ENCODE results near the gene ADGRB3. TPM values are rescaled to one million over a fixed set of nuclear protein-coding genes. Genes with fewer than 3 reads are reported as not detected.
"Not testable (repeated sequence)": the region's sequence is repeated elsewhere in the genome, so short reads cannot be mapped to it uniquely, and the experiment has no call there.

The ADGRB3 gene
- total RNA-seq, 1 donor from 2014 or later, result 0.92 TPM

DNA sequence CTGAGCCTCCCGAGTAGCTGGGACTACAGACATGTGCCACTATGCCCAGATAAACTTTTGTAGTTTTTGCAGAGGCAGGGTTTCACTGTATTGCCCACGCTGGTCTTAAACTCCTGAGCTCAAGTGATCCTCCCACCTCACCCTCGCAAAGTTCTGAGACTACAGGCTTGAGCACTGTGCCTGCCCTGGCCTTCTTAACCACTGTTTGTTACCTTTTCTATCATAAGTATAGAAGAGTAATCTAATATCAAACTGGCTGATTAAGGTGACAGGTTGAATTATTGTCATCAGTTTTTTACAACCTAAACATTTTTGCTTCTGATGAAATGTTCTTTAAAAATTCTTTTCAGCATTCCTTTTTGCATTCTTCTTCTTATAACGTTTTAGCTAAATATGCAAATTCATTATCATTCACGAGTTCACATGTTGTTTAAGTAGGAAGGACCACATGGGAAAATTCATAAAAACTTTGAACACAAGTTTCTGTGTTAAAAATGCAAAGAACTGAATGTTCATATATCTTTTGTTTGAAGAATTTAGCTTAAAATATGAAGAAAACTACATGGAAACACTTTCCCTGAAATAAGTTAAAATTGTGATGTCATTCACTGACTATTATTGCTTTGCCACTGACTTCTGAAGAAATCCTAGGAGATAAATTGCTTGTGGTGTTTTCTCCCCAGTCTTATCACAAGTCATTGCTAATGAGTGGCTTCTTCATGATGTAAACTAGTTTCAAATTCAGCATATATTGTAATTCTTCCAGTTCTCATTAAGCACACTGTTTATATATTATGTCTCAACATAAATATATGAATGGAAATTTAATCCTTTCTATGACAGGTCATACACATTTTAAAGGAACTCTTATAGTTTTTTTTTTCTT is 106.7 kb downstream of the ADGRB3 start:
- Histone ChIP-seq H3K36me3 (ENCODE audit: control insufficient read depth, insufficient read depth, low read length) (no peaks in the 10 kb centered on the region), H3K27me3 (ENCODE audit: control insufficient read depth, insufficient read depth, low read length) (no peaks in the 10 kb centered on the region), H3K4me3 (ENCODE audit: low read depth, low read length) (no peak overlapping the region)
- TF ChIP-seq, protein P1, sequence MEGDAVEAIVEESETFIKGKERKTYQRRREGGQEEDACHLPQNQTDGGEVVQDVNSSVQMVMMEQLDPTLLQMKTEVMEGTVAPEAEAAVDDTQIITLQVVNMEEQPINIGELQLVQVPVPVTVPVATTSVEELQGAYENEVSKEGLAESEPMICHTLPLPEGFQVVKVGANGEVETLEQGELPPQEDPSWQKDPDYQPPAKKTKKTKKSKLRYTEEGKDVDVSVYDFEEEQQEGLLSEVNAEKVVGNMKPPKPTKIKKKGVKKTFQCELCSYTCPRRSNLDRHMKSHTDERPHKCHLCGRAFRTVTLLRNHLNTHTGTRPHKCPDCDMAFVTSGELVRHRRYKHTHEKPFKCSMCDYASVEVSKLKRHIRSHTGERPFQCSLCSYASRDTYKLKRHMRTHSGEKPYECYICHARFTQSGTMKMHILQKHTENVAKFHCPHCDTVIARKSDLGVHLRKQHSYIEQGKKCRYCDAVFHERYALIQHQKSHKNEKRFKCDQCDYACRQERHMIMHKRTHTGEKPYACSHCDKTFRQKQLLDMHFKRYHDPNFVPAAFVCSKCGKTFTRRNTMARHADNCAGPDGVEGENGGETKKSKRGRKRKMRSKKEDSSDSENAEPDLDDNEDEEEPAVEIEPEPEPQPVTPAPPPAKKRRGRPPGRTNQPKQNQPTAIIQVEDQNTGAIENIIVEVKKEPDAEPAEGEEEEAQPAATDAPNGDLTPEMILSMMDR (IDR thresholded peaks at IDR 0.05; ENCODE audit: insufficient read depth, low read length, poor library complexity, severe bottlenecking), result no peak
- no peak for DNase-seq (ENCODE audit: low read depth)

DNA sequence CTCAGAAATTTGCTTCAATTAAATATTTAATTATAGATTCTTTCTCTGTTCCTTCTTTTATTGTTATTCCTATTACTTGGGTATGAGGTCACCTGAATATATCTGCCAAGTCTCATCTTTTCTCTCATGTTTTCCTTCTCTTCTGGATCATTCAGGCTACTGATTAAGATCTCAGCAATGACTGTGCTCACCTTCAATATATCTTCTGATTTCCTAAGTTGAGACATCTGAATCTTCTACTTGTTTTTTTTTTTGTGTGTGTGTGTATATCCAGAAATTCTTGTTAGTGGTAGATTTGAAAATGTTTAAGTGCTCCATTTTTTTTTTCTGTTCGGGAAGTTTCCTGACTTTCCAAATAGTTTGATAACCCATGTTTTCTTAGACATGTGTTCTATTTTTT is 108.0 kb downstream of the ADGRB3 start:
- TF ChIP-seq, protein P1 (IDR thresholded peaks at IDR 0.05; ENCODE audit: insufficient read depth, low read length, poor library complexity, severe bottlenecking), result no peak
- H3K4me3 ChIP-seq (ENCODE audit: low read depth, low read length), result no peak overlapping the region

DNA sequence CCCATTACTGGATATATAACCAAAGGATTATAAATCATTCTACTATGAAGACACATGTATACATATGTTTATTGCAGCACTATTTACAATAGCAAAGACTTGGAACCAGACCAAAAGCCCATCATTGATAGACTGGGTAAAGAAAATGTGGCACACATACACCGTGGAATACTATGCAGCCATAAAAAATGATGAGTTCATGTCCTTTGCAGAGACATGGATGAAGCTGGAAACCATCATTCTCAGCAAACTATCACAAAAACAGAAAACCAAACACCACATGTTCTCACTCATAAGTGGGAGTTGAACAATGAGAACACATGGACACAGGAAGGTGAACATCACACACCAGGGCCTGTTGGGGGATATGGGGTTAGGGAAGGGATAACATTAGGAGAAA is 109.3 kb downstream of the ADGRB3 start:
- not testable (repeated sequence) for DNase-seq (ENCODE audit: low read depth); H3K4me3 ChIP-seq (ENCODE audit: low read depth, low read length); H3K27me3 ChIP-seq (ENCODE audit: control insufficient read depth, insufficient read depth, low read length); H3K36me3 ChIP-seq (ENCODE audit: control insufficient read depth, insufficient read depth, low read length)

More for the DNA sequence above, 108.0 kb downstream of the ADGRB3 start:
- no peaks in the 10 kb centered on the region for H3K36me3 ChIP-seq (ENCODE audit: control insufficient read depth, insufficient read depth, low read length)
- no peak for DNase-seq (ENCODE audit: low read depth)
- no peaks in the 10 kb centered on the region for H3K27me3 ChIP-seq (ENCODE audit: control insufficient read depth, insufficient read depth, low read length)

DNA sequence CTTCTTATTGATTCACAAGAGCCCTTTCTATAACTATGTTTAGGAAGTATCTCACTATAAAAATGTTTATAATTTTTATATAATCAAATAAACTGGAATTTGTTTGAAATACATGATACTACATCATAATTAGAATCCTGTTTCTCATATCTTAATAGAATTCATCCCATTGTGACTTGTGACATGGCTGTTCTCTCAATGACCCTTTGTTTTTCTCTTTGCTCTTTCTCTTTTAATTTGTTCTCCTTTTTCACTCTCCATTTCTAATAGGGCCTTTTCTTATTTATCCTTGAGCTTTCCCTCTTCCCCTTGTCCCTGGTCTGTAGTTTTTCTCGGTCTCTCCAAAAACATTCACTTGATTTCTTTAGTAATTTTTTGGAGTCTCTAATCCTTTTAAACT is 111.3 kb downstream of the ADGRB3 start:
- Histone ChIP-seq H3K4me3 (ENCODE audit: low read depth, low read length) (no peak overlapping the region), H3K27me3 (ENCODE audit: control insufficient read depth, insufficient read depth, low read length) (no peaks in the 10 kb centered on the region), H3K36me3 (ENCODE audit: control insufficient read depth, insufficient read depth, low read length) (no peaks in the 10 kb centered on the region)
- DNase-seq (ENCODE audit: low read depth), result no peak
- TF ChIP-seq, protein P1 (IDR thresholded peaks at IDR 0.05; ENCODE audit: insufficient read depth, low read length, poor library complexity, severe bottlenecking), result no peak

DNA sequence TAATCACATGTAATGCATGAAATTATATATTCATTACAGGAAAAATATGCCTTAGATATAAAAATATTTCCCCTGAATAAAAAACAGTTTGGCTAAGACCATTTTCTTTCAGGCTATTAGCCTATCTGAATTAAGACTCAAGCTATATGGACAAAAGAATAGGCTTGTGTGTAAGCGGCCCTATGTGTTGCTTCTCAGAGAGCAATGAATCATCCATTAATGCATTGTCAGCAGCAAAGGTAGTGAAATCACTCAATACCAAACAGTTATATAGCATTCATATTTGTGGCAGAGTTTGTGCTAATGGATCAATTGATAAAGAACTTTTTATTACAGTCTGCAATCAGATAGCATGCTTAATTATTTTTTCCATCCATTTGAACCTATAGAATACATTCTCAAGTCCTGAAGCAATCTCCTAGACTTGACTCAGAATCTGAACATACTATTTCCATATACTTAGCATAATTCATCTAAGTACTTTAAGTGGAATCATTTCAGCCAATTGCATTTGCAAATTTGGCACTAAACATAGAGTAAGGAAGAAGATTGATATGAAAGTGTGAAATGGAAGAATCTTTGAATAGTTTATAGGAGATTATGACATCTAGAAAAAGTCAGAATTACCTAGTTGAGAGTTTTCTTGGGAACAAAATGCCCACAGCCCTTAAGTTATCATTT is 112.2 kb downstream of the ADGRB3 start:
- H3K4me3 ChIP-seq (ENCODE audit: low read depth, low read length), result no peak overlapping the region
- TF ChIP-seq, protein P1 (IDR thresholded peaks at IDR 0.05; ENCODE audit: insufficient read depth, low read length, poor library complexity, severe bottlenecking), result no peak
- no peak for DNase-seq (ENCODE audit: low read depth)
- no peaks in the 10 kb centered on the region for H3K27me3 ChIP-seq (ENCODE audit: control insufficient read depth, insufficient read depth, low read length)
- no peaks in the 10 kb centered on the region for H3K36me3 ChIP-seq (ENCODE audit: control insufficient read depth, insufficient read depth, low read length)

DNA sequence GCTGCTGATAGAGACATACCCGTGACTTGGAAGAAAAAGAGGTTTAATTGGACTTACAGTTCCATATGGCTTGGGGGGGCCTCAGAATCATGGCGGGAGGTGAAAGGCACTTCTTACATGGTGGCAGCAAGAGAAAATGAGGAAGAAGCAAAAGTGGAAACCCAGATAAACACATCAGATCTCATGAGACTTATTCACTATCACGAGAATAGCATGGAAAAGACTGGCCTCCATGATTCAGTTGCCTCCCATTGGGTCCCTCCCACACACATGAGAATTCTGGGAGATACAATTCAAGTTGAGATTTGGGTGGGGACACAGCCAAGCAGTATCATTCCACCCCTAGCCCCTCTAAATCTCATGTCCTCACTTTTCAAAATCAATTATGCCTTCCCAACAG is 112.8 kb downstream of the ADGRB3 start:
- not testable (repeated sequence) for H3K27me3 ChIP-seq (ENCODE audit: control insufficient read depth, insufficient read depth, low read length); H3K4me3 ChIP-seq (ENCODE audit: low read depth, low read length); DNase-seq (ENCODE audit: low read depth); H3K36me3 ChIP-seq (ENCODE audit: control insufficient read depth, insufficient read depth, low read length)

Measured in kidney epithelial cell (primary cell).